HCT116 (cell line): Measurements from ENCODE around the gene LYL1. TPM values are rescaled to one million over a fixed set of nuclear protein-coding genes. Genes with fewer than 3 reads are reported as not detected.

Experiments
- ATAC-seq: fragments of 200-7000 bp; cut with Tn5 transposase; 2 replicates; pipeline ENCODE4 v1.9.1; 2020; ENCODE audit warnings: mild to moderate bottlenecking, moderate library complexity
- BruUV-seq: library from RNA; stranded (reverse); fragments of 400-500 nt; replicated peaks from 2 replicates; lab custom pipeline; 2021; lab: Mats Ljungman, UMichigan
- CTCF ChIA-PET: fragments of 300-600 bp; sonication (Branson Sonifier 250); formaldehyde crosslinking; loops from one replicate; lab custom pipeline; 2021; ENCODE audit warnings: antibody characterized with exemption; lab: Charles Lee
- POLR2A ChIA-PET: fragments of 300-600, 350-600 bp; sonication (Branson Sonifier 250); formaldehyde crosslinking; loops from one replicate; lab custom pipeline; 2021; ENCODE audit warnings: antibody characterized with exemption; lab: Charles Lee
- RAD21 ChIA-PET, 2 experiments: fragments of 300-600 bp; sonication (Branson Sonifier 250); formaldehyde crosslinking; loops; one replicate each; lab custom pipeline; 2023; ENCODE audit warnings: low total read pairs in 2 of 2; ENCODE audit not compliant: uncharacterized antibody in 2 of 2, unreplicated experiment in 2 of 2, low non-redundant PET in 1 of 2; lab: Charles Lee
- DNase-seq: peaks from one replicate; pipeline ENCODE4 v3.0.0-alpha.2; 2010; ENCODE audit warnings: low read depth, low spot score
- H2AFZ ChIP-seq: fragments of 200-600 bp; shearing (Covaris generic), sonication (generic); 2 replicates; pipeline ENCODE4 v1.6.1; 2017; ENCODE audit warnings: low read depth, mixed run types, mixed read lengths, antibody characterized with exemption, low read length; ENCODE audit not compliant: poor library complexity, severe bottlenecking
- H3K27ac ChIP-seq: 2 replicates; pipeline ENCODE4 v1.5.1; 2012; ENCODE audit warnings: low read depth, low read length
- H3K27me3 ChIP-seq: fragments of 200-600 bp; sonication (generic); 2 replicates; pipeline ENCODE4 v1.6.1; 2016; ENCODE audit warnings: mixed run types, low read length, mixed read lengths; ENCODE audit not compliant: insufficient read depth
- H3K36me3 ChIP-seq, 2 experiments: fragments of 200-500 bp in 1 of 2; fragments of 200-600 bp in 1 of 2; sonication (Bioruptor generic) in 1 of 2; sonication (generic) in 1 of 2; 2 replicates each; pipeline versions ENCODE4 v1.5.1 to v1.6.1; 2014 to 2016; ENCODE audit warnings: low read length in 2 of 2, inconsistent platforms in 1 of 2, mixed read lengths in 1 of 2, mixed run types in 1 of 2; ENCODE audit not compliant: insufficient read depth in 2 of 2, control insufficient read depth in 1 of 2
- H3K4me1 ChIP-seq, 2 experiments: fragments of 200-600 bp in 1 of 2; sonication (generic) in 1 of 2; 2 replicates each; pipeline versions ENCODE4 v1.5.1 to v1.6.1; 2012 to 2017; ENCODE audit warnings: low read length in 2 of 2, inconsistent platforms in 1 of 2, mild to moderate bottlenecking in 1 of 2, mixed read lengths in 1 of 2, mixed run types in 1 of 2, moderate library complexity in 1 of 2; ENCODE audit not compliant: insufficient read depth in 2 of 2, control insufficient read depth in 1 of 2
- H3K4me2 ChIP-seq: fragments of 200-600 bp; sonication (generic); 2 replicates; pipeline ENCODE4 v1.6.1; 2017; ENCODE audit warnings: mixed run types, low read length, mixed read lengths
- H3K4me3 ChIP-seq, 2 experiments: fragments of 200-600 bp in 1 of 2; sonication (generic) in 1 of 2; replicated peaks in 1 of 2; 2 replicates each; pipeline ENCODE4 v1.5.1; 2011 to 2016; ENCODE audit warnings: low read length in 2 of 2, control low read depth in 1 of 2, low read depth in 1 of 2, mild to moderate bottlenecking in 1 of 2, mixed read lengths in 1 of 2, mixed run types in 1 of 2
- H3K79me2 ChIP-seq: fragments of 200-600 bp; sonication (generic); 2 replicates; pipeline ENCODE4 v1.6.1; 2017; ENCODE audit warnings: mild to moderate bottlenecking, mixed run types, low read length, moderate library complexity, mixed read lengths; ENCODE audit not compliant: insufficient read depth
- H3K9ac ChIP-seq: fragments of 200-600 bp; sonication (generic); 2 replicates; pipeline ENCODE4 v1.6.1; 2016; ENCODE audit warnings: low read length, mixed read lengths
- H3K9me2 ChIP-seq: fragments of 200-600 bp; sonication (generic), shearing (Covaris generic); 2 replicates; pipeline ENCODE4 v1.6.1; 2017; ENCODE audit warnings: mixed run types, mild to moderate bottlenecking, moderate library complexity; ENCODE audit not compliant: insufficient read depth
- H3K9me3 ChIP-seq, 2 experiments: fragments of 200-500 bp in 1 of 2; fragments of 200-600 bp in 1 of 2; sonication (Bioruptor generic) in 1 of 2; sonication (generic) in 1 of 2; 2 replicates each; pipeline ENCODE4 v1.6.1; 2014 to 2017; ENCODE audit warnings: low read length in 2 of 2, mixed read lengths in 2 of 2, inconsistent platforms in 1 of 2, low read depth in 1 of 2, mild to moderate bottlenecking in 1 of 2, mixed run types in 1 of 2, moderate library complexity in 1 of 2; ENCODE audit not compliant: control insufficient read depth in 1 of 2, insufficient read depth in 1 of 2
- H4K20me1 ChIP-seq: fragments of 200-600 bp; sonication (generic), shearing (Covaris generic); 2 replicates; pipeline ENCODE4 v1.6.1; 2017; ENCODE audit warnings: mixed run types, mild to moderate bottlenecking, moderate library complexity; ENCODE audit not compliant: insufficient read depth
- ATF3 ChIP-seq: IDR thresholded peaks from 2 replicates; pipeline ENCODE4 v1.6.1; 2012
- CEBPB ChIP-seq: IDR thresholded peaks from 2 replicates; pipeline ENCODE4 v1.6.1; 2012; ENCODE audit warnings: low read depth
- ELF1 ChIP-seq: IDR thresholded peaks from 2 replicates; pipeline ENCODE4 v1.6.1; 2012; ENCODE audit warnings: low read depth, borderline replicate concordance
- POLR2A ChIP-seq: IDR thresholded peaks from 2 replicates; pipeline ENCODE4 v1.7.0; 2011; ENCODE audit warnings: borderline replicate concordance; ENCODE audit not compliant: insufficient read depth, insufficient read length; ENCODE audit errors: extremely low read depth
- POLR2AphosphoS5 ChIP-seq: IDR thresholded peaks from 2 replicates; pipeline ENCODE4 v1.6.1; 2011; ENCODE audit warnings: mild to moderate bottlenecking, low read depth, low read length, moderate library complexity
- RAD21 ChIP-seq: IDR thresholded peaks from 2 replicates; pipeline ENCODE4 v1.6.1; 2012; ENCODE audit warnings: low read depth, mild to moderate bottlenecking
- SIN3A ChIP-seq: IDR thresholded peaks from 2 replicates; pipeline ENCODE4 v1.6.1; 2012; ENCODE audit warnings: low read depth
- SRF ChIP-seq: IDR thresholded peaks from 2 replicates; pipeline ENCODE4 v1.6.1; 2012; ENCODE audit warnings: low read depth
- TCF7L2 ChIP-seq: IDR thresholded peaks from 2 replicates; pipeline ENCODE4 v1.7.0; 2011; ENCODE audit warnings: borderline replicate concordance, inconsistent platforms; ENCODE audit not compliant: insufficient read depth, insufficient read length; ENCODE audit errors: extremely low read depth
- ZFX ChIP-seq: fragments of 450-650 bp; IDR thresholded peaks from 2 replicates; pipeline ENCODE4 v1.6.1; 2017
- ZNF274 ChIP-seq: fragments of 200-500 bp; sonication (Bioruptor generic); IDR thresholded peaks from 2 replicates; pipeline ENCODE4 v1.6.1; 2014; ENCODE audit warnings: mild to moderate bottlenecking, low read depth, low read length, inconsistent platforms
- intact Hi-C: fragments of 100-400 bp; cut with micrococcal nuclease; formaldehyde crosslinking; loops from 2 replicates; pipeline ENCODE4 v1.10.0; 2022
- total RNA-seq: library from RNA; stranded (reverse); gene quantifications from one replicate; pipeline ENCODE4 v1.2.1, GENCODE V29; 2021; ENCODE audit not compliant: unreplicated experiment
- TF ChIP-seq, protein P1 (sequence below): IDR thresholded peaks from 2 replicates; pipeline ENCODE4 v1.6.1; 2012
- TF ChIP-seq, protein P2 (sequence below): IDR thresholded peaks from 2 replicates; pipeline ENCODE4 v1.6.1; 2012; ENCODE audit warnings: low read depth

The LYL1 gene
- total RNA-seq, 1 experiment from 2014 or later: 2.6 TPM

DNA sequence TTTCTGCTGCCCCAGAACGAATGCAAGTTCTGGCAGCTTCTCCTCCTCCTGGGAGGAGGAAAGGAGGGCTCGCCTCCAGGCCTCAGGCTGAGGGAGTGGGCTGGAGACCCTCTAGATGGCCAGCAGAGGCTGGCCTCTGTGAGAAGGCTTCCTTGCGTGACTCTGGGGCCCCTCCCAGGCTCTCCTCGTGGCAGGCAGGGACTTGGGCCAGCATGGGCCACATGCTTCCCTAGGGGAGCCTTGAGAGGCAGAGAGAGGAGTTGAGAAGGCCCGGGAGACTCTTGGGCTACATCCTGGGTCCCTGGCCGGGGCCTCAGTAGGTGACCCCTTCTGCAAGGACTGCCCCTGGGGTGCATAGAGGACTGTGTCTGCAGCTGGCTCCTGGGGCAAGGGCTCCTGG, 25.9 kb downstream of the LYL1 start:
- Histone ChIP-seq H3K27ac (no peak overlapping the region), H3K9ac (no peak overlapping the region), H3K4me1 (peaks cover 13 to 15% of the 10 kb centered on the region in 2 experiments), H4K20me1 (no peaks in the 10 kb centered on the region), H3K4me3 (no peak overlapping the region), H3K9me2 (no peaks in the 10 kb centered on the region), H3K4me2 (no peak overlapping the region), H3K27me3 (no peaks in the 10 kb centered on the region), H3K79me2 (no peaks in the 10 kb centered on the region), H3K9me3 (no peaks in the 10 kb centered on the region), H3K36me3 (no peaks in the 10 kb centered on the region), H2AFZ (no peak overlapping the region)
- ChIA-PET CTCF (no interaction called here), POLR2A (no interaction called here), RAD21 (no interaction called here)
- TF ChIP-seq ATF3 (no peak), RAD21 (no peak), SRF (no peak), CEBPB (no peak), POLR2A (no peak), TCF7L2 (no peak), ZFX (no peak), ZNF274 (no peak)
- TF ChIP-seq, protein P1, sequence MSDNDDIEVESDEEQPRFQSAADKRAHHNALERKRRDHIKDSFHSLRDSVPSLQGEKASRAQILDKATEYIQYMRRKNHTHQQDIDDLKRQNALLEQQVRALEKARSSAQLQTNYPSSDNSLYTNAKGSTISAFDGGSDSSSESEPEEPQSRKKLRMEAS: no peak
- no TSS peak for BruUV-seq
- DNase-seq: no peak
- no peak for ATAC-seq
- intact Hi-C loops: no loop called here

GRCh38 chr19:13076320-13076719, 26.3 kb downstream of the LYL1 start:
- no peak overlapping the region for H3K27ac ChIP-seq
- H3K36me3 ChIP-seq: no peaks in the 10 kb centered on the region
- H3K27me3 ChIP-seq: no peaks in the 10 kb centered on the region
- no peaks in the 10 kb centered on the region for H3K9me3 ChIP-seq
- no peaks in the 10 kb centered on the region for H3K9me2 ChIP-seq
- CTCF ChIA-PET: no interaction called here
- no peak overlapping the region for H3K4me2 ChIP-seq
- POLR2A ChIA-PET: no interaction called here
- H2AFZ ChIP-seq: no peak overlapping the region
- ATAC-seq (no peak), DNase-seq (no peak)
- BruUV-seq: no TSS peak
- no peak overlapping the region for H3K9ac ChIP-seq
- H3K4me1 ChIP-seq: peaks cover 13 to 15% of the 10 kb centered on the region in 2 experiments
- no peak for TF ChIP-seq POLR2AphosphoS5
- no peak for TF ChIP-seq SIN3A
- no peak for TF ChIP-seq TCF7L2
- TF ChIP-seq ELF1: no peak
- no peak for TF ChIP-seq RAD21
- TF ChIP-seq, protein P2, sequence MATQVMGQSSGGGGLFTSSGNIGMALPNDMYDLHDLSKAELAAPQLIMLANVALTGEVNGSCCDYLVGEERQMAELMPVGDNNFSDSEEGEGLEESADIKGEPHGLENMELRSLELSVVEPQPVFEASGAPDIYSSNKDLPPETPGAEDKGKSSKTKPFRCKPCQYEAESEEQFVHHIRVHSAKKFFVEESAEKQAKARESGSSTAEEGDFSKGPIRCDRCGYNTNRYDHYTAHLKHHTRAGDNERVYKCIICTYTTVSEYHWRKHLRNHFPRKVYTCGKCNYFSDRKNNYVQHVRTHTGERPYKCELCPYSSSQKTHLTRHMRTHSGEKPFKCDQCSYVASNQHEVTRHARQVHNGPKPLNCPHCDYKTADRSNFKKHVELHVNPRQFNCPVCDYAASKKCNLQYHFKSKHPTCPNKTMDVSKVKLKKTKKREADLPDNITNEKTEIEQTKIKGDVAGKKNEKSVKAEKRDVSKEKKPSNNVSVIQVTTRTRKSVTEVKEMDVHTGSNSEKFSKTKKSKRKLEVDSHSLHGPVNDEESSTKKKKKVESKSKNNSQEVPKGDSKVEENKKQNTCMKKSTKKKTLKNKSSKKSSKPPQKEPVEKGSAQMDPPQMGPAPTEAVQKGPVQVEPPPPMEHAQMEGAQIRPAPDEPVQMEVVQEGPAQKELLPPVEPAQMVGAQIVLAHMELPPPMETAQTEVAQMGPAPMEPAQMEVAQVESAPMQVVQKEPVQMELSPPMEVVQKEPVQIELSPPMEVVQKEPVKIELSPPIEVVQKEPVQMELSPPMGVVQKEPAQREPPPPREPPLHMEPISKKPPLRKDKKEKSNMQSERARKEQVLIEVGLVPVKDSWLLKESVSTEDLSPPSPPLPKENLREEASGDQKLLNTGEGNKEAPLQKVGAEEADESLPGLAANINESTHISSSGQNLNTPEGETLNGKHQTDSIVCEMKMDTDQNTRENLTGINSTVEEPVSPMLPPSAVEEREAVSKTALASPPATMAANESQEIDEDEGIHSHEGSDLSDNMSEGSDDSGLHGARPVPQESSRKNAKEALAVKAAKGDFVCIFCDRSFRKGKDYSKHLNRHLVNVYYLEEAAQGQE: no peak
- TF ChIP-seq, protein P1: no peak
- RAD21 ChIA-PET: no interaction called here
- H4K20me1 ChIP-seq: no peaks in the 10 kb centered on the region
- H3K4me3 ChIP-seq: no peak overlapping the region
- no peaks in the 10 kb centered on the region for H3K79me2 ChIP-seq
- intact Hi-C loops: no loop called here
